Activated T-helper 1 cell treated with Interleukin-2 at 50 U/mL for 16 hours (primary cell): ENCODE results near the gene PCDH10.
"Not testable (repeated sequence)": the region's sequence is repeated elsewhere in the genome, so short reads cannot be mapped to it uniquely, and the experiment has no call there.

Source experiments
- DNase-seq: peaks from one replicate; pipeline ENCODE4 v3.0.0-alpha.2; 2020; ENCODE audit warnings: low read depth

PCDH10 gene

GRCh38 chr4:133233922-133234321, 84.8 kb downstream of the PCDH10 start:
- DNase-seq: no peak

GRCh38 chr4:133240451-133240850, 91.4 kb downstream of the PCDH10 start:
- DNase-seq: not testable (repeated sequence)
